Trophoblast cell (in vitro differentiated cells and primary cell): ENCODE measurements around the gene PLEKHA3.

Experiments
- DNase-seq, 2 donors: peaks; one replicate each; pipeline ENCODE4 v3.0.0-alpha.2; 2016
- H2AFZ ChIP-seq: 2 replicates; pipeline ENCODE4 v1.6.1; 2013; ENCODE audit warnings: low read length, moderate library complexity, mild to moderate bottlenecking; ENCODE audit not compliant: insufficient read depth, poor library complexity
- H2AK5ac ChIP-seq: 2 replicates; pipeline ENCODE4 v1.6.1; 2013; ENCODE audit warnings: mild to moderate bottlenecking, low read length
- H2BK120ac ChIP-seq: 2 replicates; pipeline ENCODE4 v1.6.1; 2013; ENCODE audit warnings: low read length, mild to moderate bottlenecking, moderate library complexity; ENCODE audit not compliant: insufficient read depth, poor library complexity
- H2BK12ac ChIP-seq: 2 replicates; pipeline ENCODE4 v1.6.1; 2013; ENCODE audit warnings: mild to moderate bottlenecking, low read length, moderate library complexity
- H2BK5ac ChIP-seq: 2 replicates; pipeline ENCODE4 v1.6.1; 2013; ENCODE audit warnings: low read length, low read depth, moderate library complexity, mild to moderate bottlenecking; ENCODE audit not compliant: poor library complexity
- H3K14ac ChIP-seq: 2 replicates; pipeline ENCODE4 v1.6.1; 2013; ENCODE audit warnings: mild to moderate bottlenecking, low read length
- H3K18ac ChIP-seq: 2 replicates; pipeline ENCODE4 v1.6.1; 2013; ENCODE audit warnings: mild to moderate bottlenecking, low read length
- H3K23ac ChIP-seq: 2 replicates; pipeline ENCODE4 v1.6.1; 2013; ENCODE audit warnings: low read length
- H3K27ac ChIP-seq: 2 replicates; pipeline ENCODE4 v1.5.1; 2013; ENCODE audit warnings: low read depth, mild to moderate bottlenecking, inconsistent platforms, low read length, moderate library complexity
- H3K27me3 ChIP-seq: 2 replicates; pipeline ENCODE4 v1.6.1; 2013; ENCODE audit warnings: inconsistent platforms, mild to moderate bottlenecking, low read length, moderate library complexity; ENCODE audit not compliant: insufficient read depth
- H3K36me3 ChIP-seq, 2 experiments: 1 replicate in 1 of 2; 2 replicates in 1 of 2; pipeline ENCODE4 v1.6.1; 2013; ENCODE audit warnings: low read length in 2 of 2, mild to moderate bottlenecking in 2 of 2, moderate library complexity in 1 of 2; ENCODE audit not compliant: insufficient read depth in 2 of 2, control insufficient read depth in 1 of 2
- H3K4ac ChIP-seq: 2 replicates; pipeline ENCODE4 v1.6.1; 2013; ENCODE audit warnings: low read depth, mild to moderate bottlenecking, low read length, moderate library complexity
- H3K4me1 ChIP-seq, 2 experiments: 1 replicate in 1 of 2; 2 replicates in 1 of 2; pipeline ENCODE4 v1.6.1; 2013; ENCODE audit warnings: low read length in 2 of 2, mild to moderate bottlenecking in 2 of 2, moderate library complexity in 1 of 2; ENCODE audit not compliant: insufficient read depth in 2 of 2, control insufficient read depth in 1 of 2
- H3K4me2 ChIP-seq: 2 replicates; pipeline ENCODE4 v1.6.1; 2013; ENCODE audit warnings: inconsistent platforms, mild to moderate bottlenecking, low read length, moderate library complexity
- H3K4me3 ChIP-seq: 2 replicates; pipeline ENCODE4 v1.5.1; 2013; ENCODE audit warnings: mild to moderate bottlenecking, low read depth, low read length, inconsistent platforms
- H3K79me1 ChIP-seq: one replicate; pipeline ENCODE4 v1.6.1; 2013; ENCODE audit warnings: low read length
- H3K79me2 ChIP-seq: 2 replicates; pipeline ENCODE4 v1.6.1; 2013; ENCODE audit warnings: low read length, mild to moderate bottlenecking; ENCODE audit not compliant: control insufficient read depth, insufficient read depth, poor library complexity
- H3K9ac ChIP-seq: 2 replicates; pipeline ENCODE4 v1.6.1; 2013; ENCODE audit warnings: mild to moderate bottlenecking, low read length
- H3K9me3 ChIP-seq: 2 replicates; pipeline ENCODE4 v1.6.1; 2013; ENCODE audit warnings: low read depth, mild to moderate bottlenecking, control low read depth, inconsistent platforms, low read length; ENCODE audit not compliant: insufficient read depth
- H4K12ac ChIP-seq: 2 replicates; pipeline ENCODE4 v1.6.1; 2013; ENCODE audit warnings: low read depth, mild to moderate bottlenecking, low read length, moderate library complexity
- H4K8ac ChIP-seq: 2 replicates; pipeline ENCODE4 v1.6.1; 2013; ENCODE audit warnings: low read depth, mild to moderate bottlenecking, low read length, moderate library complexity
- H4K91ac ChIP-seq: one replicate; pipeline ENCODE4 v1.6.1; 2013; ENCODE audit warnings: low read depth, mild to moderate bottlenecking, low read length, moderate library complexity
- WGBS: extraction: QIAGEN DNeasy Blood & Tissue Kit; methylation state at CpG from one replicate; pipeline ENCODE4 v1.1.7; 2013; ENCODE audit warnings: missing lambda C conversion rate; ENCODE audit not compliant: insufficient read length, insufficient coverage; ENCODE audit errors: extremely low coverage; 5-methylcytosine and 5-hydroxymethylcytosine counted together

PLEKHA3 gene

GRCh38 chr2:178476477-178476876 is 3.8 kb upstream of the PLEKHA3 start:
- peaks cover 0 to 2% of the 10 kb centered on the region in 2 experiments for H3K4me1 ChIP-seq
- H3K23ac ChIP-seq, result no peak overlapping the region
- H3K4me3 ChIP-seq, result no peak overlapping the region
- peaks cover 2% of the 10 kb centered on the region for H3K79me1 ChIP-seq
- H3K4ac ChIP-seq, result no peak overlapping the region
- no peak overlapping the region for H3K18ac ChIP-seq
- H3K14ac ChIP-seq, result no peak overlapping the region
- H3K4me2 ChIP-seq, result no peak overlapping the region
- H3K27ac ChIP-seq, result no peak overlapping the region
- no peak overlapping the region for H4K91ac ChIP-seq
- H3K9me3 ChIP-seq, result no peaks in the 10 kb centered on the region
- no peak overlapping the region for H4K8ac ChIP-seq
- no peak overlapping the region for H2BK120ac ChIP-seq
- no peak overlapping the region for H2BK12ac ChIP-seq
- no peak overlapping the region for H2AFZ ChIP-seq
- no peak overlapping the region for H2BK5ac ChIP-seq
- DNase-seq, result no peak
- no peak overlapping the region for H4K12ac ChIP-seq
- H3K27me3 ChIP-seq, result no peaks in the 10 kb centered on the region
- no peak overlapping the region for H3K9ac ChIP-seq
- H2AK5ac ChIP-seq, result no peak overlapping the region
- no peaks in the 10 kb centered on the region for H3K79me2 ChIP-seq
- no peaks in the 10 kb centered on the region for H3K36me3 ChIP-seq

GRCh38 chr2:178477443-178478129 is 2.7 kb upstream of the PLEKHA3 start:
- no peak overlapping the region for H2BK120ac ChIP-seq
- no peak overlapping the region for H3K9ac ChIP-seq
- peaks cover 2% of the 10 kb centered on the region for H3K79me1 ChIP-seq
- no peak overlapping the region for H3K18ac ChIP-seq
- H2AK5ac ChIP-seq, result no peak overlapping the region
- H3K27me3 ChIP-seq, result no peaks in the 10 kb centered on the region
- H4K12ac ChIP-seq, result no peak overlapping the region
- no CpG with 5 or more reads among the region's 3 CpGs for WGBS
- no peak overlapping the region for H3K27ac ChIP-seq
- H3K4me3 ChIP-seq, result no peak overlapping the region
- H3K36me3 ChIP-seq, result no peaks in the 10 kb centered on the region
- H3K4me1 ChIP-seq, result peaks cover 0 to 2% of the 10 kb centered on the region in 2 experiments
- H2AFZ ChIP-seq, result no peak overlapping the region
- H3K4me2 ChIP-seq, result peak overlapping the region; percentile 97
- H4K8ac ChIP-seq, result no peak overlapping the region
- no peak overlapping the region for H3K23ac ChIP-seq
- no peak for DNase-seq
- no peak overlapping the region for H2BK12ac ChIP-seq
- no peak overlapping the region for H4K91ac ChIP-seq
- no peaks in the 10 kb centered on the region for H3K79me2 ChIP-seq
- no peak overlapping the region for H3K14ac ChIP-seq
- H3K9me3 ChIP-seq, result no peaks in the 10 kb centered on the region
- H2BK5ac ChIP-seq, result no peak overlapping the region
- no peak overlapping the region for H3K4ac ChIP-seq

- peak overlapping the region; percentile 71 for H3K4me3 ChIP-seq
- no peak overlapping the region for H3K4ac ChIP-seq
- no peak overlapping the region for H2BK12ac ChIP-seq
- no peaks in the 10 kb centered on the region for H3K9me3 ChIP-seq
- DNase-seq, result peak; percentile 19 to 57
- no peaks in the 10 kb centered on the region for H3K27me3 ChIP-seq
- peak overlapping the region; percentile 9 for H3K9ac ChIP-seq
- H3K4me1 ChIP-seq, result peaks cover 0 to 2% of the 10 kb centered on the region in 2 experiments
- no peak overlapping the region for H3K27ac ChIP-seq
- no peak overlapping the region for H2BK5ac ChIP-seq
- H2BK120ac ChIP-seq, result no peak overlapping the region
- WGBS, result no CpG with 5 or more reads among the region's 10 CpGs
- no peaks in the 10 kb centered on the region for H3K36me3 ChIP-seq
- H3K23ac ChIP-seq, result no peak overlapping the region
- H4K8ac ChIP-seq, result peak overlapping the region; percentile 46
- H3K79me1 ChIP-seq, result peaks cover 2% of the 10 kb centered on the region
- H3K18ac ChIP-seq, result no peak overlapping the region
- no peak overlapping the region for H3K14ac ChIP-seq
- peak overlapping the region; percentile 97 for H3K4me2 ChIP-seq
- H2AFZ ChIP-seq, result peak overlapping the region; percentile 75
- H4K91ac ChIP-seq, result no peak overlapping the region
- H3K79me2 ChIP-seq, result no peaks in the 10 kb centered on the region
- no peak overlapping the region for H4K12ac ChIP-seq
- H2AK5ac ChIP-seq, result no peak overlapping the region
These were observed 2.2 kb upstream of the PLEKHA3 start for GRCh38 chr2:178478130-178478438.

- H4K8ac ChIP-seq, result peak within 1 kb of the TSS; percentile 46
- no peaks in the 10 kb centered on the region for H3K36me3 ChIP-seq
- no peak within 1 kb of the TSS for H2BK5ac ChIP-seq
- peak within 1 kb of the TSS; percentile 97 for H3K4me2 ChIP-seq
- peak within 1 kb of the TSS; percentile 41 for H3K9ac ChIP-seq
- H4K91ac ChIP-seq, result peak within 1 kb of the TSS; percentile 13
- no peak within 1 kb of the TSS for H2BK120ac ChIP-seq
- H3K18ac ChIP-seq, result no peak within 1 kb of the TSS
- H3K23ac ChIP-seq, result no peak within 1 kb of the TSS
- peak; percentile 86 to 91 for DNase-seq
- peak within 1 kb of the TSS; percentile 75 for H2AFZ ChIP-seq
- no peaks in the 10 kb centered on the region for H3K9me3 ChIP-seq
- H3K4ac ChIP-seq, result no peak within 1 kb of the TSS
- H2AK5ac ChIP-seq, result no peak within 1 kb of the TSS
- WGBS, result no CpG with 5 or more reads among the region's 56 CpGs
- H3K27me3 ChIP-seq, result no peaks in the 10 kb centered on the region
- H4K12ac ChIP-seq, result no peak within 1 kb of the TSS
- H2BK12ac ChIP-seq, result no peak within 1 kb of the TSS
- peaks cover 2% of the 10 kb centered on the region for H3K79me1 ChIP-seq
- H3K4me1 ChIP-seq, result peaks cover 0 to 2% of the 10 kb centered on the region in 2 experiments
- H3K4me3 ChIP-seq, result peak within 1 kb of the TSS; percentile 71
- peak within 1 kb of the TSS; percentile 32 for H3K14ac ChIP-seq
- H3K27ac ChIP-seq, result peak within 1 kb of the TSS; percentile 38
- H3K79me2 ChIP-seq, result no peaks in the 10 kb centered on the region
These were observed 1.6 kb upstream of the PLEKHA3 start, which contains the start of gene FKBP7 for GRCh38 chr2:178478439-178479274. Gene FKBP7 (minus strand): TSS chr2:178478600. CDS start chr2:178478499, 101 bp downstream.
